HG03066 (cell line): ENCODE measurements around the gene AGMO.

ENCODE experiments used
- ATAC-seq: cut with Tn5 transposase; IDR thresholded peaks from one replicate; pipeline ENCODE4 v1.9.1; 2021; ENCODE audit warnings: low read depth; ENCODE audit not compliant: unreplicated experiment

The AGMO gene

DNA sequence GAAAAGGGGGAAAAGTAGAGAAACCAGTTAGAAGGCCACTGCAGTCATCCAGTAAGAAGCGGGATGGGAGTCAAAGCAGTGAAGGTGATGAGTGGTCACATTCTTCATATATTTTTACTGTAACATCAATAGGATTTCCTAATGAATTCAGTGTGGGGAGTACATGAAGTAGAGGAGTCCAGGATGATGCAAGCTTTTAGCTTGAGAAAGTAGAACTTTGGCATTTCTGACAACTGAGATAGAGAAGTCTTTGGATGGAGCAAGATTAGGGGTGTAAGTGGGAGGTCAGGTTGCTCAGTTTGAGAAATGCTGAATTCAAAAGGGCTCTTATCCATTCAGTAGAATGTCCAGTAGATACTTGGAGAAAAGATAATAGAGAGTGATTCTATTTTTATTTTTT is 395.2 kb downstream of the AGMO start:
- ATAC-seq: no peak

DNA sequence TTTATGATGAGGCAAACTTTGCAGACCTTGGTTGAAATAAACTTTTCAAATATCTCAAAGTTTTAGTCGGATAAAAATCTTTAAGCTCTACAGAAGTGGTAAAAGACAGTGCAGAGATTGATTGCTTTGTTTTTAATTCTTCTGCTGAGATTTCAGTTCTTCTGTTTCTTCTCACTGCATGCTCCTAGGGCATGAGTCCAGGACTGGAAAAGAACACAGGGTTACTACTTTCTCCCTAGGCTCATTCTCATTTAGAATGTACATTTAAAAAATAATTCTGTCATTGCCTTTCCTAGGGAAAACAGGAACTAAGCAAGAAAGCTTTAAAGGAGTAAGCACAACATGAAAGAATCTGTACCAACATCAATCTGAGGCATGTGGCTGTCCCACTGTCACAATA is 402.6 kb downstream of the AGMO start:
- ATAC-seq: no peak

DNA sequence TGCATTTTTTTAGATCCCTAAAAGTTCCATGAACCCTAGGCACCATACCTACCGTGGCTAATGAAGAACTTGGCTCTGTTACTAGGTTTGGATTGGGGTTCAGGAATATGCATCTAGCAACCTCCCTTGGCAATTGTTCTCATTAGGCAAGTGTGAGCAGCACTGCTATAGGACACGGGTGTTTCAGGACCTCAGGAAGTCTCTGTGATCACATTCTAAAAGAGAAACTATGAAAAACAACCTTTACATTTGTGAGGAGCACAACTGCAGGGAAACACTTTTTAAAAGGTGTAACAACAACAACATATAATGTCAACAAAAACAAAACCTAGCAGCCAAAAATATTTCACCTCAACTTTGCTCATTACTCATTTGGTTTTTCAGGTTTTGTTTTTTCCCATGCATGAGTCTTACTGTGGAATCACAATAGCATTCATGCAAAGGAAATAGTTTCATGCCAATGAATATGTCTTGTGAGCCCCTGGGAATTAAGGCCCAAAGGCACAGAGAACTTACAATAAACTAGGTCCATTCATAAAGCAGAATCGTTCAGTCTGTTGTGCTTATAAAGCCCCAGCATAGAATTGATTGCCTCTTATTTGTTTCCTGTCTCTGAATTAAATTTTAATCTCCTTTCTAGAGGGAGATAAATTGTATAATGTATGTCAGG is 403.5 kb downstream of the AGMO start:
- no peak for ATAC-seq
